Endothelial cell of umbilical vein (primary cell): ENCODE data around the gene NUAK1. TPM values are rescaled to one million over a fixed set of nuclear protein-coding genes. Genes with fewer than 3 reads are reported as not detected.

ENCODE experiments used
- BruUV-seq: library from RNA; stranded (reverse); fragments of 400-500 nt; replicated peaks from 2 replicates; lab custom pipeline; 2021; lab: Mats Ljungman, UMichigan
- CTCF ChIA-PET: fragments of 300-600, 350-600 bp; sonication (Branson Sonifier 250); formaldehyde crosslinking; loops from one replicate; lab custom pipeline; 2021; ENCODE audit warnings: antibody characterized with exemption, inconsistent platforms; lab: Charles Lee
- POLR2A ChIA-PET: fragments of 300-600, 350-600 bp; sonication (Branson Sonifier 250); formaldehyde crosslinking; loops from one replicate; lab custom pipeline; 2021; ENCODE audit warnings: antibody characterized with exemption, inconsistent platforms; lab: Charles Lee
- DNase-seq: peaks from one replicate; pipeline ENCODE4 v3.0.0-alpha.2; 2011; ENCODE audit warnings: low read depth, low spot score
- FAIRE-seq: peaks from 2 replicates; lab custom pipeline; 2011; peaks lifted over from hg19 to GRCh38; lab: Jason Lieb, UNC
- H2AFZ ChIP-seq: 2 replicates; pipeline ENCODE4 v1.6.0; 2012; ENCODE audit warnings: low read depth, low read length, control low read depth, inconsistent platforms
- H3K27ac ChIP-seq: 2 replicates; pipeline ENCODE4 v1.5.1; 2011; ENCODE audit warnings: low read depth, mild to moderate bottlenecking, control low read depth, low read length, moderate library complexity; ENCODE audit not compliant: insufficient read depth
- H3K27me3 ChIP-seq, 2 experiments: 2 replicates each; pipeline versions ENCODE4 v1.6.0 to v1.6.1; 2011; ENCODE audit warnings: low read length in 2 of 2, mixed read lengths in 1 of 2; ENCODE audit not compliant: control insufficient read depth in 2 of 2, insufficient read depth in 2 of 2
- H3K36me3 ChIP-seq, 2 experiments: 2 replicates in 1 of 2; 3 replicates in 1 of 2; pipeline ENCODE4 v1.5.1; 2011; ENCODE audit warnings: low read length in 2 of 2, mild to moderate bottlenecking in 1 of 2, moderate library complexity in 1 of 2; ENCODE audit not compliant: control insufficient read depth in 2 of 2, insufficient read depth in 2 of 2; ENCODE audit errors: extremely low read depth in 1 of 2
- H3K4me1 ChIP-seq: 3 replicates; pipeline ENCODE4 v1.5.1; 2011; ENCODE audit warnings: mild to moderate bottlenecking, low read length; ENCODE audit not compliant: control insufficient read depth, insufficient read depth; ENCODE audit errors: extremely low read depth
- H3K4me2 ChIP-seq: 2 replicates; pipeline ENCODE4 v1.6.1; 2011; ENCODE audit warnings: low read length, control low read depth, mixed read lengths; ENCODE audit not compliant: insufficient read depth
- H3K4me3 ChIP-seq, 3 experiments: fragments of 200-600 bp in 1 of 3; sonication (generic), shearing (Covaris generic) in 1 of 3; replicated peaks in 1 of 3; 2 replicates each; pipeline ENCODE4 v1.5.1; 2011 to 2016; ENCODE audit warnings: control low read depth in 3 of 3, low read length in 3 of 3, mild to moderate bottlenecking in 2 of 3, inconsistent platforms in 1 of 3, low read depth in 1 of 3, moderate library complexity in 1 of 3; ENCODE audit not compliant: insufficient read depth in 1 of 3
- H3K79me2 ChIP-seq: 2 replicates; pipeline ENCODE4 v1.6.0; 2012; ENCODE audit warnings: low read length, inconsistent platforms; ENCODE audit not compliant: control insufficient read depth, insufficient read depth
- H3K9ac ChIP-seq: replicated peaks from 2 replicates; pipeline ENCODE3; 2011; ENCODE audit warnings: low read length, control low read depth; ENCODE audit not compliant: insufficient read depth; ENCODE audit errors: extremely low read depth
- H3K9me1 ChIP-seq: replicated peaks from 3 replicates; pipeline ENCODE4 v1.6.0; 2011; ENCODE audit warnings: mild to moderate bottlenecking, low read length; ENCODE audit not compliant: control insufficient read depth, insufficient read depth; ENCODE audit errors: extremely low read depth
- H3K9me3 ChIP-seq: replicated peaks from 2 replicates; pipeline ENCODE4 v1.5.1; 2012; ENCODE audit warnings: low read length, inconsistent platforms; ENCODE audit not compliant: control insufficient read depth, insufficient read depth
- H4K20me1 ChIP-seq: replicated peaks from 2 replicates; pipeline ENCODE3; 2011; ENCODE audit warnings: mild to moderate bottlenecking, low read length; ENCODE audit not compliant: control insufficient read depth, insufficient read depth; ENCODE audit errors: extremely low read depth
- CTCF ChIP-seq, 2 donors: IDR thresholded peaks; 1 replicate in 1 of 2; 2 replicates in 1 of 2; pipeline ENCODE4 v1.5.1; 2011; ENCODE audit warnings: low read length in 2 of 2, mild to moderate bottlenecking in 2 of 2, moderate library complexity in 2 of 2, control low read depth in 1 of 2, inconsistent platforms in 1 of 2, low read depth in 1 of 2; ENCODE audit not compliant: insufficient read depth in 1 of 2; ENCODE audit errors: extremely low read depth in 1 of 2
- EZH2 ChIP-seq: IDR thresholded peaks from 2 replicates; pipeline ENCODE4 v1.6.1; 2012; ENCODE audit warnings: borderline replicate concordance, low read depth, mild to moderate bottlenecking, moderate library complexity, low read length, inconsistent platforms; ENCODE audit not compliant: severe bottlenecking
- FOS ChIP-seq: IDR thresholded peaks from 2 replicates; pipeline ENCODE4 v1.6.1; 2011; ENCODE audit warnings: mild to moderate bottlenecking, low read length, moderate library complexity, borderline replicate concordance; ENCODE audit not compliant: insufficient read depth
- JUN ChIP-seq: IDR thresholded peaks from 2 replicates; pipeline ENCODE4 v1.6.1; 2011; ENCODE audit warnings: borderline replicate concordance, low read depth; ENCODE audit not compliant: insufficient read length, insufficient read depth
- MAX ChIP-seq: IDR thresholded peaks from 2 replicates; pipeline ENCODE4 v1.6.1; 2011; ENCODE audit not compliant: insufficient read depth, insufficient read length
- MYC ChIP-seq: IDR thresholded peaks from one replicate; pipeline ENCODE4 v1.6.1; 2011; ENCODE audit warnings: mild to moderate bottlenecking, low read depth, low read length
- POLR2A ChIP-seq: IDR thresholded peaks from 2 replicates; pipeline ENCODE4 v1.6.1; 2012; ENCODE audit warnings: low read depth, mild to moderate bottlenecking, control low read depth, low read length
- POLR2AphosphoS5 ChIP-seq: IDR thresholded peaks from 2 replicates; pipeline ENCODE4 v1.6.1; 2012; ENCODE audit warnings: low read depth, mild to moderate bottlenecking, control low read depth, low read length, moderate library complexity; ENCODE audit not compliant: insufficient read depth
- dilution Hi-C: fragments of 300-500 bp; cut with MboI; formaldehyde crosslinking; loops from one replicate; pipeline ENCODE4 v1.15.0; 2019; ENCODE audit warnings: low sequenced_read_pairs; ENCODE audit not compliant: extremely low pct_ligation_motif_present
- intact Hi-C: fragments of 100-400 bp; cut with micrococcal nuclease; formaldehyde crosslinking; loops from one replicate; pipeline ENCODE4 v1.10.0; 2022
- polyA plus RNA-seq, 4 experiments: library from polyadenylated mRNA; depleted of rRNA in 3 of 4; stranded (reverse) in 3 of 4; unstranded in 1 of 4; fragments of >200 nt; gene quantifications; 2 replicates each; pipeline versions ENCODE4 v1.2.1 to v1.2.3, GENCODE V29; 2011 to 2012; ENCODE audit warnings: missing spikeins in 1 of 4
- total RNA-seq: library from RNA; stranded (reverse); gene quantifications from 2 replicates; pipeline ENCODE4 v1.2.3, GENCODE V29; 2021

The NUAK1 gene
- total and polyA plus RNA-seq, 2 donors (not counting 3 experiments of a cell fraction or from before 2014, with no cell fraction given), result 34.2 to 39.7 TPM

GRCh38 chr12:106152334-106152733, 13.6 kb upstream of the NUAK1 start:
- dilution Hi-C loops, result no loop called here
- Histone ChIP-seq H3K27ac (no peak overlapping the region), H3K4me3 (no peak overlapping the region), H3K36me3 (no peaks in the 10 kb centered on the region), H3K27me3 (no peaks in the 10 kb centered on the region), H3K9me1 (no peaks in the 10 kb centered on the region), H3K4me2 (no peak overlapping the region), H3K9ac (no peak overlapping the region), H3K9me3 (no peaks in the 10 kb centered on the region), H2AFZ (no peak overlapping the region), H3K79me2 (no peaks in the 10 kb centered on the region), H3K4me1 (peaks cover 10% of the 10 kb centered on the region), H4K20me1 (no peaks in the 10 kb centered on the region)
- POLR2A ChIA-PET, result no interaction called here
- no TSS peak for BruUV-seq
- TF ChIP-seq CTCF (IDR thresholded peaks at IDR 0.05; ENCODE audit: extremely low read depth in 1 of 2, insufficient read depth in 1 of 2, low read depth in 1 of 2, low read length in 2 of 2) (no peak), MAX (no peak), POLR2AphosphoS5 (no peak), POLR2A (no peak), FOS (no peak), JUN (no peak)
- no peak for DNase-seq
- CTCF ChIA-PET, result interaction anchor here (1.4 to 6.7 kb wide), 2 partner anchors 15 to 732 kb away, joined by 3 to 100 read pairs; partner anchors contain the start of gene NUAK1
- intact Hi-C loops, result no loop called here
- no peak for FAIRE-seq

GRCh38 chr12:106150555-106150954, 11.8 kb upstream of the NUAK1 start:
- Histone ChIP-seq H3K27ac (no peak overlapping the region), H3K4me3 (no peak overlapping the region), H3K9me3 (no peaks in the 10 kb centered on the region), H3K36me3 (no peaks in the 10 kb centered on the region), H2AFZ (no peak overlapping the region), H4K20me1 (no peaks in the 10 kb centered on the region), H3K27me3 (no peaks in the 10 kb centered on the region), H3K4me2 (no peak overlapping the region), H3K9ac (no peak overlapping the region), H3K79me2 (no peaks in the 10 kb centered on the region), H3K9me1 (no peaks in the 10 kb centered on the region), H3K4me1 (peaks cover 16% of the 10 kb centered on the region)
- dilution Hi-C loops (no loop called here), intact Hi-C loops (no loop called here)
- CTCF ChIA-PET, result interaction anchor here (0.9 to 6.7 kb wide), 4 partner anchors 10 to 730 kb away, joined by 3 to 100 read pairs (median 36); partner anchors contain the start of gene NUAK1
- DNase-seq, result no peak
- POLR2A ChIA-PET, result no interaction called here
- no TSS peak for BruUV-seq
- no peak for FAIRE-seq
- TF ChIP-seq FOS (no peak), MAX (no peak), MYC (no peak), JUN (no peak), CTCF (IDR thresholded peaks at IDR 0.05; ENCODE audit: extremely low read depth in 1 of 2, insufficient read depth in 1 of 2, low read depth in 1 of 2, low read length in 2 of 2) (no peak), POLR2A (no peak), EZH2 (no peak)
